ENCODE results near the gene RNF169. TPM values are rescaled to one million over a fixed set of nuclear protein-coding genes. Genes with fewer than 3 reads are reported as not detected.

The RNF169 gene, protein sequence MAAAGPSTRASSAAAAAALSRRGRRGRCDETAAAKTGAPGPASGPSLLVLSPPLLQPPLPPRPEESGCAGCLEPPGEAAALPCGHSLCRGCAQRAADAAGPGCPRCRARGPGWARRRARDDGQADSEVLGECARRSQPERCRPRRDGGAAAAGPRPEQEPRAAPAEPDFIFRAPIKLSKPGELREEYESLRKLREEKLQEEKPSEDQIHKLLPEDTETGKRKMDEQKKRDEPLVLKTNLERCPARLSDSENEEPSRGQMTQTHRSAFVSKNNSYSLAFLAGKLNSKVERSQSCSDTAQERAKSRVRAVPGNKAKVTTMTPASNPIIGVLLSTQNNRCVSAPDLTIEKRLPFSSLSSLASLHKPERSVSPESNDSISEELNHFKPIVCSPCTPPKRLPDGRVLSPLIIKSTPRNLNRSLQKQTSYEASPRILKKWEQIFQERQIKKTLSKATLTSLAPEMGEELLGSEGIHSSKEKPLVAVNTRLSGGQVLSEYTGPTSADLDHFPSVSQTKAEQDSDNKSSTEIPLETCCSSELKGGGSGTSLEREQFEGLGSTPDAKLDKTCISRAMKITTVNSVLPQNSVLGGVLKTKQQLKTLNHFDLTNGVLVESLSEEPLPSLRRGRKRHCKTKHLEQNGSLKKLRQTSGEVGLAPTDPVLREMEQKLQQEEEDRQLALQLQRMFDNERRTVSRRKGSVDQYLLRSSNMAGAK
- 4.3 to 7.5 TPM (median 5.1 TPM) in 5 replicates for total RNA-seq (2022; extraction: Qiagen RNA extraction; ENCODE audit: low read depth)

DNA sequence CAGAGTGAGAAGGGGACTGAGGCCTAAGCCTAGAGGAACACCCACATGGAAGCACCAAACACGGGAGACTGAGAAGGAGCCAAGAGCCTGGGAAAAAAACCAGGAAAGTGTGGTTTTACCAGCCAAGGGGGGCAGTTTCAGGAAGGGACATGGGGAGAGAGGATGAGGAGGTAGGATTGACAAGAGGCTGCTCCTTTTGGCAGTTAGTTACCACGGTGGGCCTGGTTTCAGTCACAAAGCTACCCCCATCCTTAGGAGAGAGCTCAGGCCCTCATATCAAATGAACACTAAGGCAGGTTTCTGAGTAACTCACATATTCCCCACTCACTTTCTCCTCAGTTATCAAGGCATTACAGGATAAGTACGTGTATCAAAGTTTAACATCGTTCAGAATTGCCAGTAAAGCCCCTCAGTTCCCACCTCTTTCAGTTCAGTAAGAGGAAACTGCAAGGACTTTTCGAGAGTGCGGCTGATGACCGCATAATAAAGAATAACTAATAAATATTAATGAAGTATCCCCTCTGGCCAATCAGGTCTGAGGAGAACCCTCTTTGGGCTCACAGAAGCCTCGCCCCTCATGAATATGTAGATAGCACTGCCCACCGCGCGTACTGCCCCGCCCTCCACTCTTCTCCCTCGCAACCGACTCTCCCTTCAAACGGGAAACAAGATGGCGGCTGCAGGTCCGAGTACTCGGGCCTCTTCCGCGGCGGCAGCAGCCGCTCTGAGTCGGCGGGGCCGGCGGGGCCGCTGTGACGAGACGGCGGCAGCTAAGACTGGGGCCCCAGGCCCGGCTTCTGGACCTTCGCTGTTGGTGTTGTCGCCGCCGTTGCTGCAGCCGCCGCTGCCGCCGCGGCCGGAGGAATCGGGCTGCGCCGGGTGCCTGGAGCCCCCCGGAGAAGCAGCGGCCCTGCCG lies at the start of gene RNF169:
RNF169 (plus strand) TSS at position 639 of the 916 bp plus-strand sequence; CDS start at position 671, 32 bp downstream.

DNA sequence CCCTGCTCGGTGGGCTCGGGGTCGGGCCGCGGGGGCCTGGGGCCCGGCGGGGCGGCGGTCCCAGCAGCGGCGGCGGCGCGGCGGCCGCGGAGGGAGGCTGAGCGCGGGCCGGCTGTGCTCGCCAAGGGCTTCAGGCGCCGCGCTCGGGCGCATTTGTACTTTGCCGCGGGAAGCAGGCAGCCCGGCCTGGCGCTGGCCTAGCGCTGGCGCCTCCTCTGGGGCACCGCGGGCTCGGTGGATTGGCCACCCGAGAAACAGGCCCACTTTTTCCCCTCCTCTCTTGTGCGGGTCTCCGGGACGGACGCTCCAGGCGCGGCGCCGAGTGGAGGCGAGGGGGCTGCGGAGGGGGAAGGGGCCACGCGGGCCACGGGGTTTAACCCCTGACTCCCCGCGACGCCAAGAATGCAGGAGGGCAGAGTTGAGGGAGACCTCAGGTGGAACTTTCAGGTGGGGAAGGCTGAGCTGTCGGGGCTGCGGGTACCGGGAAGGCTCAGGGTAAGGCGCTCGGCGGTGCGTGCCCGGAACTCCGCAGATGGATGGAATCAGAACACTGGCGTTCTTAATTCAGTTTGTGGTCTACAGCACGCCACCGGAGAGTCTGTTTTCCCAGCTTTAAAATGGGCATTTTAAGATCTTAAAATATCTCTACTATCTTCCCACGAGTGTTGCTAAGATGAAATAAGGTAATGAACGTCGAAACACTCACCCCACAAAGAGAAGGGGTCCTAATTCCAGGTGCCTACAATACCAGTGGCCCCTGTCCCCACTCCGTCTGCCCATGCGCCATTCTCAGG lies 17.2 kb upstream of the RNF169 start, which contains the start of gene CHRDL2:
CHRDL2 (minus strand) TSS at position 126 of the 794 bp plus-strand sequence. CDS start 538 bp downstream, outside the sequence.

Other genes starting within 250 kb of the RNF169 start
- gene POLD3, start 156.3 kb upstream of the RNF169 start, total RNA-seq (2022; extraction: Qiagen RNA extraction; ENCODE audit: low read depth) = 15.4 to 21.2 TPM (median 17.3 TPM) in 5 replicates
- 2.5 to 5.7 TPM (median 4.3 TPM) in 5 replicates for gene CHRDL2, start 17.4 kb upstream of the RNF169 start, total RNA-seq (2022; extraction: Qiagen RNA extraction; ENCODE audit: low read depth)
- 4.1 to 7.7 TPM (median 5.2 TPM) in 5 replicates for gene XRRA1, start 200.2 kb downstream of the RNF169 start, total RNA-seq (2022; extraction: Qiagen RNA extraction; ENCODE audit: low read depth)
- 221 to 368 TPM (median 262 TPM) in 5 replicates for gene SPCS2, start 200.4 kb downstream of the RNF169 start, total RNA-seq (2022; extraction: Qiagen RNA extraction; ENCODE audit: low read depth)
- 2.7 to 5.4 TPM (median 4.1 TPM) in 5 replicates for gene NEU3, start 240.1 kb downstream of the RNF169 start, total RNA-seq (2022; extraction: Qiagen RNA extraction; ENCODE audit: low read depth)